ENCODE measurements around the gene UBE2QL1. TPM values are rescaled to one million over a fixed set of nuclear protein-coding genes. Genes with fewer than 3 reads are reported as not detected.

UBE2QL1 gene
- total and polyA plus RNA-seq, 2 of the 8 experiments (the other 6 are each of a cell fraction or from before 2014, with no cell fraction given) = 0.43 to 0.65 TPM

- H2BK5ac ChIP-seq (ENCODE audit: low read depth, low read length) = no peak overlapping the region
- H3K36me3 ChIP-seq (ENCODE audit: control insufficient read depth in 2 of 4, insufficient read depth in 4 of 4, low read length in 3 of 4) = no peaks in the 10 kb centered on the region
- H2AFZ ChIP-seq (ENCODE audit: low read length) = no peak overlapping the region
- POLR2A ChIA-PET (ENCODE audit: partially characterized antibody) = no interaction called here
- no peak overlapping the region for H4K91ac ChIP-seq (replicated peaks; ENCODE audit: insufficient read length, low read length)
- H2BK120ac ChIP-seq (replicated peaks; ENCODE audit: low read depth, low read length) = no peak overlapping the region
- no peak overlapping the region for H2AK5ac ChIP-seq (ENCODE audit: low read depth, low read length)
- peaks cover 0 to 1% of the 10 kb centered on the region in 2 experiments for H4K20me1 ChIP-seq (replicated peaks in 1 of 2; ENCODE audit: control insufficient read depth in 1 of 2, insufficient read depth in 2 of 2, low read length in 2 of 2)
- no peaks in the 10 kb centered on the region; the same call in 1 of the 2 replicates for H3K23me2 ChIP-seq (ENCODE audit: low read depth, low read length)
- H3K14ac ChIP-seq (ENCODE audit: insufficient read length) = no peak overlapping the region
- no peak overlapping the region for H3K56ac ChIP-seq (replicated peaks; ENCODE audit: insufficient read length, low read depth, low read length)
- no peak overlapping the region for H3K4ac ChIP-seq (replicated peaks; ENCODE audit: insufficient read length, low read depth, low read length)
- no peak overlapping the region for H3K4me2 ChIP-seq (ENCODE audit: insufficient read depth in 1 of 2, low read depth in 2 of 2, low read length in 2 of 2)
- no peaks in the 10 kb centered on the region; a peak in 1 of 7 replicates for H3K4me1 ChIP-seq (replicated peaks in 1 of 4; ENCODE audit: control insufficient read depth in 3 of 4, insufficient read depth in 4 of 4, low read length in 3 of 4)
- no peak for DNase-seq (ENCODE audit: low read depth in 1 of 2, low spot score in 2 of 2)
- no peak overlapping the region for H4K5ac ChIP-seq (ENCODE audit: insufficient read length, low read depth, low read length)
- H3K27ac ChIP-seq (ENCODE audit: low read depth, low read length) = no peak overlapping the region
- no peak overlapping the region for H3K9ac ChIP-seq (replicated peaks in 1 of 4; ENCODE audit: extremely low read depth in 1 of 4, low read depth in 3 of 4, low read length in 3 of 4)
- CTCF ChIA-PET (ENCODE audit: partially characterized antibody) = interaction anchor here (0.9 kb wide), 1 partner anchor 41 kb away, joined by 4 read pairs; no protein-coding TSS in a partner anchor
- H2BK20ac ChIP-seq (ENCODE audit: low read length) = no peak overlapping the region
- 86% methylated on average over 9 of the region's 9 CpGs; no CpG with 5 or more reads in 1 of the 2 experiments for WGBS, 2 experiments (ENCODE audit: extremely low coverage in 1 of 2, insufficient coverage in 1 of 2, insufficient read length in 1 of 2, insufficient replicate concordance in 2 of 2, low coverage in 1 of 2, low lambda C conversion rate in 2 of 2, missing lambda C conversion rate in 1 of 2)
- H3K27me3 ChIP-seq (replicated peaks in 1 of 4; ENCODE audit: control insufficient read depth in 3 of 4, extremely low read depth in 1 of 4, insufficient read depth in 3 of 4, low read length in 3 of 4) = no peaks in the 10 kb centered on the region; a peak in 1 of 7 replicates
- H3K4me3 ChIP-seq (ENCODE audit: extremely low read depth in 1 of 4, insufficient read depth in 2 of 4, low read depth in 3 of 4, low read length in 4 of 4) = no peak overlapping the region
- no peaks in the 10 kb centered on the region for H3K79me1 ChIP-seq (ENCODE audit: low read depth, low read length)
- H3K79me2 ChIP-seq (ENCODE audit: control insufficient read depth in 1 of 2, insufficient read depth in 2 of 2, low read length in 2 of 2) = no peaks in the 10 kb centered on the region
- no peak overlapping the region for H3K23ac ChIP-seq (ENCODE audit: insufficient read length)
- no peak overlapping the region for H2BK12ac ChIP-seq (ENCODE audit: low read depth, low read length)
- H4K8ac ChIP-seq (ENCODE audit: extremely low read depth, insufficient read depth, low read length) = no peak overlapping the region
- FAIRE-seq = no peak
- no peak overlapping the region; the same call in 1 of the 2 replicates for H3K18ac ChIP-seq (ENCODE audit: extremely low read depth, low read length)
- no peaks in the 10 kb centered on the region for H3K9me3 ChIP-seq (ENCODE audit: insufficient read depth in 2 of 2, low read depth in 1 of 2, low read length in 1 of 2)
- no peak overlapping the region for H2BK15ac ChIP-seq (ENCODE audit: low read length)
- TF ChIP-seq KDM5A (IDR thresholded peaks at IDR 0.05; ENCODE audit: low read length) (no peak), MAFK (IDR thresholded peaks at IDR 0.05; ENCODE audit: low read depth, low read length) (no peak), GTF2F1 (IDR thresholded peaks at IDR 0.05; ENCODE audit: borderline replicate concordance, low read depth, low read length) (no peak), MAX (IDR thresholded peaks at IDR 0.05) (no peak), TCF12 (IDR thresholded peaks at IDR 0.05; ENCODE audit: low read depth, low read length) (no peak), SP2 (IDR thresholded peaks at IDR 0.05; ENCODE audit: low read length) (no peak), PHF8 (conservative IDR thresholded peaks at IDR 0.05; ENCODE audit: low read depth, low read length) (no peak), BACH1 (IDR thresholded peaks at IDR 0.05; ENCODE audit: low read length) (no peak), CHD2 (IDR thresholded peaks at IDR 0.05; ENCODE audit: low read length) (no peak), NANOG (IDR thresholded peaks at IDR 0.05; ENCODE audit: insufficient read depth, low read depth, low read length, poor library complexity, severe bottlenecking) (no peak)
- TF ChIP-seq, protein P1, sequence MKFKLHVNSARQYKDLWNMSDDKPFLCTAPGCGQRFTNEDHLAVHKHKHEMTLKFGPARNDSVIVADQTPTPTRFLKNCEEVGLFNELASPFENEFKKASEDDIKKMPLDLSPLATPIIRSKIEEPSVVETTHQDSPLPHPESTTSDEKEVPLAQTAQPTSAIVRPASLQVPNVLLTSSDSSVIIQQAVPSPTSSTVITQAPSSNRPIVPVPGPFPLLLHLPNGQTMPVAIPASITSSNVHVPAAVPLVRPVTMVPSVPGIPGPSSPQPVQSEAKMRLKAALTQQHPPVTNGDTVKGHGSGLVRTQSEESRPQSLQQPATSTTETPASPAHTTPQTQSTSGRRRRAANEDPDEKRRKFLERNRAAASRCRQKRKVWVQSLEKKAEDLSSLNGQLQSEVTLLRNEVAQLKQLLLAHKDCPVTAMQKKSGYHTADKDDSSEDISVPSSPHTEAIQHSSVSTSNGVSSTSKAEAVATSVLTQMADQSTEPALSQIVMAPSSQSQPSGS (IDR thresholded peaks at IDR 0.05; ENCODE audit: low read length) = no peak
Observed at GRCh38 chr5:6483880-6484382, 35.3 kb downstream of the UBE2QL1 start.

Data from H1 (cell line).